Loucy (cell line): ENCODE data around the gene MMP24.
"Not testable (repeated sequence)": the region's sequence is repeated elsewhere in the genome, so short reads cannot be mapped to it uniquely, and the experiment has no call there.

ENCODE experiments used
- H2AFZ ChIP-seq: fragments of 200-600 bp; sonication (generic); 2 replicates; pipeline ENCODE4 v1.6.0; 2016; ENCODE audit warnings: antibody characterized with exemption, mild to moderate bottlenecking, low read length, moderate library complexity
- H3F3A ChIP-seq: fragments of 200-600 bp; 2 replicates; pipeline ENCODE4 v1.6.0; 2016; ENCODE audit warnings: antibody characterized with exemption, low read depth, mild to moderate bottlenecking
- H3K27me3 ChIP-seq: fragments of 200-600 bp; sonication (generic); 2 replicates; pipeline ENCODE4 v1.6.1; 2014; ENCODE audit warnings: low read length, mild to moderate bottlenecking; ENCODE audit not compliant: insufficient read depth, poor library complexity, severe bottlenecking
- H3K36me3 ChIP-seq: fragments of 200-600 bp; sonication (generic); 2 replicates; pipeline ENCODE4 v1.6.1; 2016; ENCODE audit warnings: low read length; ENCODE audit not compliant: insufficient read depth
- H3K4me1 ChIP-seq: fragments of 200-600 bp; sonication (generic); 2 replicates; pipeline ENCODE4 v1.5.1; 2014; ENCODE audit warnings: low read length, mild to moderate bottlenecking; ENCODE audit not compliant: insufficient read depth, poor library complexity, severe bottlenecking
- H3K4me2 ChIP-seq: fragments of 200-600 bp; sonication (generic); 2 replicates; pipeline ENCODE4 v1.6.0; 2014; ENCODE audit warnings: antibody characterized with exemption, low read length, low read depth, mild to moderate bottlenecking; ENCODE audit not compliant: poor library complexity, severe bottlenecking
- H3K4me3 ChIP-seq: fragments of 200-600 bp; sonication (generic); 2 replicates; pipeline ENCODE4 v1.5.1; 2014; ENCODE audit warnings: low read length, mild to moderate bottlenecking, mixed read lengths; ENCODE audit not compliant: poor library complexity, severe bottlenecking
- H3K79me2 ChIP-seq: fragments of 200-600 bp; sonication (generic); 2 replicates; pipeline ENCODE4 v1.6.1; 2014; ENCODE audit warnings: low read length; ENCODE audit not compliant: insufficient read depth
- H3K9ac ChIP-seq: fragments of 200-600 bp; sonication (generic); 2 replicates; pipeline ENCODE4 v1.6.0; 2014; ENCODE audit warnings: mild to moderate bottlenecking, low read depth, low read length, moderate library complexity; ENCODE audit not compliant: poor library complexity, severe bottlenecking
- H3K9me2 ChIP-seq: fragments of 200-600 bp; sonication (generic); replicated peaks from 2 replicates; pipeline ENCODE4 v1.6.1; 2016; ENCODE audit warnings: low read depth, low read length, mixed read lengths
- H3K9me3 ChIP-seq: fragments of 200-600 bp; sonication (generic); 2 replicates; pipeline ENCODE4 v1.6.1; 2014; ENCODE audit warnings: mild to moderate bottlenecking, antibody characterized with exemption, low read length, low read depth; ENCODE audit not compliant: insufficient read depth
- H4K20me1 ChIP-seq: fragments of 200-600 bp; sonication (generic); 2 replicates; pipeline ENCODE4 v1.6.0; 2014; ENCODE audit warnings: antibody characterized with exemption, low read length, mild to moderate bottlenecking; ENCODE audit not compliant: insufficient read depth, poor library complexity, severe bottlenecking
- EZH2phosphoT487 ChIP-seq: fragments of 200-600 bp; IDR thresholded peaks from 2 replicates; pipeline ENCODE4 v1.6.1; 2018; ENCODE audit warnings: antibody characterized with exemption, mild to moderate bottlenecking, moderate library complexity, borderline replicate concordance
- TF ChIP-seq, protein P1 (sequence below): fragments of 200-600 bp; sonication (generic); conservative IDR thresholded peaks from 2 replicates; pipeline ENCODE4 v1.5.1; 2014; ENCODE audit warnings: mild to moderate bottlenecking, antibody characterized with exemption, low read length

Gene MMP24

DNA sequence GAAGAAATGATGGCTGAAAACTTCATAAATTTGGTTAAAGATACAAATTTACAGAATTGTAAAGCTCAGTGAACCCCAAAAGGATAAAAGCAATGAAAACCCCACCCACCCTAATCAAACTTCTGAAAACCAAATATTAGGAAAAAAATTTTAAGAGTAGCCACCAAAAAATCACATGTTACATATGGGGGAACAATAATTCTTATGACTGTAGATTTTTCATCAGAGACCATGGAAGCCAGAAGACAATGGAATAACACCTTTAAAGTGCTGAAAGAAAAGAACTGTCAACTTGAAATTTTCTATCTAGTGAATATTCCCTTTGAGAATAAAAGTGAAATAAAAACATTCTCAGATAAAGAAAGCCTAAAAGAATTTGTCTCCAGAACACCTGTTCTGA, 30.2 kb upstream of the MMP24 start:
- Histone ChIP-seq H3K4me1 (no peaks in the 10 kb centered on the region), H4K20me1 (no peaks in the 10 kb centered on the region), H3K9me3 (0 out of 2 replicates have a peak, but pooled peaks cover 6% of the 10 kb centered on the region), H3K79me2 (no peaks in the 10 kb centered on the region), H3K9me2 (no peaks in the 10 kb centered on the region), H2AFZ (no peak overlapping the region), H3K36me3 (no peaks in the 10 kb centered on the region), H3F3A (no peaks in the 10 kb centered on the region), H3K4me2 (no peak overlapping the region), H3K27me3 (no peaks in the 10 kb centered on the region), H3K9ac (no peak overlapping the region), H3K4me3 (no peak overlapping the region)
- TF ChIP-seq EZH2phosphoT487 = no peak
- TF ChIP-seq, protein P1, sequence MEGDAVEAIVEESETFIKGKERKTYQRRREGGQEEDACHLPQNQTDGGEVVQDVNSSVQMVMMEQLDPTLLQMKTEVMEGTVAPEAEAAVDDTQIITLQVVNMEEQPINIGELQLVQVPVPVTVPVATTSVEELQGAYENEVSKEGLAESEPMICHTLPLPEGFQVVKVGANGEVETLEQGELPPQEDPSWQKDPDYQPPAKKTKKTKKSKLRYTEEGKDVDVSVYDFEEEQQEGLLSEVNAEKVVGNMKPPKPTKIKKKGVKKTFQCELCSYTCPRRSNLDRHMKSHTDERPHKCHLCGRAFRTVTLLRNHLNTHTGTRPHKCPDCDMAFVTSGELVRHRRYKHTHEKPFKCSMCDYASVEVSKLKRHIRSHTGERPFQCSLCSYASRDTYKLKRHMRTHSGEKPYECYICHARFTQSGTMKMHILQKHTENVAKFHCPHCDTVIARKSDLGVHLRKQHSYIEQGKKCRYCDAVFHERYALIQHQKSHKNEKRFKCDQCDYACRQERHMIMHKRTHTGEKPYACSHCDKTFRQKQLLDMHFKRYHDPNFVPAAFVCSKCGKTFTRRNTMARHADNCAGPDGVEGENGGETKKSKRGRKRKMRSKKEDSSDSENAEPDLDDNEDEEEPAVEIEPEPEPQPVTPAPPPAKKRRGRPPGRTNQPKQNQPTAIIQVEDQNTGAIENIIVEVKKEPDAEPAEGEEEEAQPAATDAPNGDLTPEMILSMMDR = no peak

DNA sequence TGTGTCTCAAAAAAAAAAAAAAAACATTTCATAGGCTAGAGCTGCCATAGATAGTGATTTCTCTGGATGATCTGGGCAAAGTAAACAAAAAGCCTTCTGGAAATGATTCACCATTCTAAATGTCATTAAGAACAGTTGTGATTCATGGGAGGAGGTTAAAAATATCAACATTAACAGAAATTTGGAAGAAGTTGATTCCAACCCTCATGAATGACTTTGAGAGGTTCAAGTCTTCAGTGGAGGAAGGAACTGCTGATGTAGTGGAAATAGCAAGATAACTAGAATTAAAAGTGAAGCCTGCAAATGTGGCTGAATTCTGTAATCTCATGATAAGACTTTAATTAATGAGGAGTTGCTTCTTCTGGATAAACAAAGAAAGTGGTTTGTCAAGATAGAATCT, 26.8 kb upstream of the MMP24 start:
- Histone ChIP-seq H3K4me3 (no peak overlapping the region), H3K27me3 (no peaks in the 10 kb centered on the region), H3K9me2 (no peaks in the 10 kb centered on the region), H4K20me1 (no peaks in the 10 kb centered on the region), H3K79me2 (no peaks in the 10 kb centered on the region), H3K36me3 (no peaks in the 10 kb centered on the region), H3F3A (no peaks in the 10 kb centered on the region), H2AFZ (no peak overlapping the region), H3K9ac (no peak overlapping the region), H3K9me3 (0 out of 2 replicates have a peak, but pooled peaks cover 6% of the 10 kb centered on the region), H3K4me1 (no peaks in the 10 kb centered on the region), H3K4me2 (no peak overlapping the region)
- TF ChIP-seq, protein P1 = no peak
- no peak for TF ChIP-seq EZH2phosphoT487

GRCh38 chr20:35200267-35200666, 26.2 kb upstream of the MMP24 start:
- Histone ChIP-seq H3F3A (no peaks in the 10 kb centered on the region), H3K4me3 (no peak overlapping the region), H3K27me3 (no peaks in the 10 kb centered on the region), H3K9me3 (0 out of 2 replicates have a peak, but pooled peaks cover 6% of the 10 kb centered on the region), H3K36me3 (no peaks in the 10 kb centered on the region), H3K4me1 (no peaks in the 10 kb centered on the region), H2AFZ (no peak overlapping the region), H3K79me2 (no peaks in the 10 kb centered on the region), H3K4me2 (no peak overlapping the region), H3K9me2 (no peaks in the 10 kb centered on the region), H3K9ac (no peak overlapping the region), H4K20me1 (no peaks in the 10 kb centered on the region)
- TF ChIP-seq, protein P1 = no peak

- H3K9ac ChIP-seq, H2AFZ ChIP-seq, H3K4me1 ChIP-seq, H3K79me2 ChIP-seq, H3K9me3 ChIP-seq, H3F3A ChIP-seq, H3K36me3 ChIP-seq, H4K20me1 ChIP-seq, H3K4me2 ChIP-seq, H3K27me3 ChIP-seq, H3K4me3 ChIP-seq, H3K9me2 ChIP-seq: not testable (repeated sequence)
Measured at GRCh38 chr20:35201467-35201866, 25.0 kb upstream of the MMP24 start.
